ENCODE results near the gene PCDH10.
A peak's percentile ranks its signal among the peaks of the same experiment; 100 is the strongest.
"Not testable (repeated sequence)": the region's sequence is repeated elsewhere in the genome, so short reads cannot be mapped to it uniquely, and the experiment has no call there.

PCDH10 gene

DNA sequence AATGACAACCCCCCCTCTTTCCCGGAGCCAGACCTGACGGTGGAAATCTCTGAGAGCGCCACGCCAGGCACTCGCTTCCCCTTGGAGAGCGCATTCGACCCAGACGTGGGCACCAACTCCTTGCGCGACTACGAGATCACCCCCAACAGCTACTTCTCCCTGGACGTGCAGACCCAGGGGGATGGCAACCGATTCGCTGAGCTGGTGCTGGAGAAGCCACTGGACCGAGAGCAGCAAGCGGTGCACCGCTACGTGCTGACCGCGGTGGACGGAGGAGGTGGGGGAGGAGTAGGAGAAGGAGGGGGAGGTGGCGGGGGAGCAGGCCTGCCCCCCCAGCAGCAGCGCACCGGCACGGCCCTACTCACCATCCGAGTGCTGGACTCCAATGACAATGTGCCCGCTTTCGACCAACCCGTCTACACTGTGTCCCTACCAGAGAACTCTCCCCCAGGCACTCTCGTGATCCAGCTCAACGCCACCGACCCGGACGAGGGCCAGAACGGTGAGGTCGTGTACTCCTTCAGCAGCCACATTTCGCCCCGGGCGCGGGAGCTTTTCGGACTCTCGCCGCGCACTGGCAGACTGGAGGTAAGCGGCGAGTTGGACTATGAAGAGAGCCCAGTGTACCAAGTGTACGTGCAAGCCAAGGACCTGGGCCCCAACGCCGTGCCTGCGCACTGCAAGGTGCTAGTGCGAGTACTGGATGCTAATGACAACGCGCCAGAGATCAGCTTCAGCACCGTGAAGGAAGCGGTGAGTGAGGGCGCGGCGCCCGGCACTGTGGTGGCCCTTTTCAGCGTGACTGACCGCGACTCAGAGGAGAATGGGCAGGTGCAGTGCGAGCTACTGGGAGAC, 1.6 kb downstream of the PCDH10 start:
- no peak for DNase-seq

DNA sequence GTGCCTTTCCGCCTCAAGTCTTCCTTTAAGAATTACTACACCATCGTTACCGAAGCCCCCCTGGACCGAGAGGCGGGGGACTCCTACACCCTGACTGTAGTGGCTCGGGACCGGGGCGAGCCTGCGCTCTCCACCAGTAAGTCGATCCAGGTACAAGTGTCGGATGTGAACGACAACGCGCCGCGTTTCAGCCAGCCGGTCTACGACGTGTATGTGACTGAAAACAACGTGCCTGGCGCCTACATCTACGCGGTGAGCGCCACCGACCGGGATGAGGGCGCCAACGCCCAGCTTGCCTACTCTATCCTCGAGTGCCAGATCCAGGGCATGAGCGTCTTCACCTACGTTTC, 2.2 kb downstream of the PCDH10 start:
- no peak for DNase-seq

- no peak for DNase-seq
These were observed 2.7 kb downstream of the PCDH10 start for GRCh38 chr4:133151691-133152329.

GRCh38 chr4:133152330-133152821, 3.3 kb downstream of the PCDH10 start:
- no peak for DNase-seq

- no peak for DNase-seq
These were observed 3.9 kb downstream of the PCDH10 start for GRCh38 chr4:133152831-133153481.

DNA sequence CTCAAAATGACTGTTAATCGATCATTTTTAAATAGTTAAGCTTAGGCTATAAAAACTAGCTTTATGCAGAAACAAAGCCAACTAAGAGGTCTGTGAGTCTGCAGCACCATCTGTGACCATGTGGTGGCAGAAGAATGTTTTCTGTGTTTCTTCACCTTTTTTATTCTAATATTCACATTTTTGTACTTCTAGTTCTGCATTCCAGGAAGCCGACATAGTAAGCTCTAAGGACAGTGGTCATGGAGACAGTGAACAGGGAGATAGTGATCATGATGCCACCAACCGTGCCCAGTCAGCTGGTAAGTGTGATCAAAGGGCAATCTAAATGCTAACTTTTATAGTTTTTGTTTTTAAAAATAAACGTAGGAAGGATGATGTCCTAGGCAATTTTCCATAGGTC, 5.6 kb downstream of the PCDH10 start:
- peak; percentile 43 for DNase-seq

GRCh38 chr4:133156096-133156495, 7.0 kb downstream of the PCDH10 start:
- no peak for DNase-seq

DNA sequence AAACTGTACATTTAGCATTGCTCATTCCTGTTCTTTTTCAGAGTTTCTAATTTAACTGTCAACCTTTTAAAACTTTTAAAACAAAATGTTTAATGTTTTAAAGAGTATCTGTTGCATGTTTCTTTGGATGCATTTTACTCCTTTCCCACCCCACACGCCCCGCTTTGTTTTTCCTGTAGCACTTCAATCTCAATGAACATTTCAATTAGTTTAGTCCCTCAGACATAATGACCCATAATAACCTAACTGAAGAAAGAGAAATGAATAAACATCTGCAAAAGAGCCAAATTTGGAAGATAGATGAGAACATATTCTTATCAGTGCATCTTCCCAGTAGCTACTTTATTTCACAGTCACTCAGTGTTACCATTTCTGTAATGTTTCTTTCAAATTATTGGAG, 7.5 kb downstream of the PCDH10 start:
- no peak for DNase-seq

DNA sequence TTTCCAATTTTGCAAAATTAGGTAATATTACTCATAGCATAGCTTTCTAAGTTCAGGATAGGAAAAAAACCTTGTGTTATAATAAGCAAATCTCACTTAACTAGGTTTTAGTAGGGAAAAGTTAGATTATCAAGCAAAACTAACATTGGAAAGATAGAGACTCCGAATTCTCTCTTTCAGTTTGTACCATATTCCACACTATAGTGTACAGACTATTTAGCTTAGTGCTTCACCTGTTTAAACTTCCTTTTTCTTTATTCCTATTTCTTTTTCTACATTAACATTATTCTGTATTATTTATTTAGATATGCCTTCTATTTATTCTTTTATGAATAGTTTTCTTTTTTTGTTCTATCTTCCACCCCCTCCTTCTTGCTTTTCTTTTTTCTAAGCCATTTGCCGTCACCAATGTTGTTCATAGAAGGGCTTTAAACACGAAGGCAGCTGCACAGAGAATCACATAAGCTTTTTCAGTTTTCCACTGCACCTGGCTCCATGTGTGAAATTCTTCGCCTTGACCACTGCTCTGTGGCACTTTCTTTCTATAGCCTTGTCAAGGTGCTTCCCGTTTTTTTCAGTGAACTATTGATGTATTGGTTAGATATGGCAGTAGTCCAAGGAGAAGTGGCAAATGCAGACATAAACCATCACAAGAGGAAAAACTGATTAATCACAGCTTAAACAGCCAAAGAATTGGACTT, 8.5 kb downstream of the PCDH10 start:
- no peak for DNase-seq

- DNase-seq: no peak
These were observed 11.8 kb downstream of the PCDH10 start for GRCh38 chr4:133160853-133161252.

- no peak for DNase-seq
These were observed 12.6 kb downstream of the PCDH10 start for GRCh38 chr4:133161570-133162295.

- DNase-seq: no peak
These were observed 13.8 kb downstream of the PCDH10 start for GRCh38 chr4:133162941-133163340.

DNA sequence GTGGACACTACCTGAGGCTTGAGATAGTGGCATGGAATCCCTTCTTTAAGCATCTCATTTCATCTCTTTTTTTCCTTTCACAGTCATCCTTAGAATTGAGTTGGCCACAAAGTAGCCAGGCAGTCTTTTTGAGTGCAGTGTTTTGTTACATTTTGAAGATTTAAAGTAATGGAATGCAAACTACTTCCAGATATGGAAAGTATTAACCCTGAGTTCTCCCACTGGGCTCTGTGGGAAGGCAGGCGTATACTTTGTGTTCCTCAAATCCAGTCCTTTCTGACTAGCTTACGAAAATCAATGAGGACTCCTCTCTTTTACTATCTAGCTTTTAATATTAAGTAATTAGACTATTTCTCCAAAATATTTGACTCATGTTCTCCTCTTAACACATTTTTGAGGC, 29.9 kb downstream of the PCDH10 start:
- peak; percentile 34 for DNase-seq

- DNase-seq: peak; percentile 47
These were observed 37.1 kb downstream of the PCDH10 start for GRCh38 chr4:133186210-133186609.

DNA sequence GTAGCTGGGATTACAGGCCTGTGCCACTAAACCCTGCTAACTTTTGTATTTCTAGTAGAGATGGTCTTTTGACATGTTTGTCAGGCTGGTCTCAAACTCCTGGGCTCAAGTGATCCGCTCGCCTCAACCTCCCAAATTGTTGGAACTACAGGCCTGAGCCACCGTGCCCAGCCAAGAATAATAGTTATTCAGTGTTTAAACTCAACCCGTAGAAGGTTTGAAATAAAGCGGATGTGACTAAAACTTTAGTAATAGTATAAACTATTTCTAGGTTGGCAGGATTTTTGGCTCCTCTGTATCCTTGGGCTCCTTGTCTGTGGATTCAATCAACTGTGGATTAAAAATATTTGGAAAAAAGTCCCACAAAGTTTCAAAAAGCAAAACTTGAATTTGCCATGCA, 37.8 kb downstream of the PCDH10 start:
- DNase-seq: peak; percentile 54

DNA sequence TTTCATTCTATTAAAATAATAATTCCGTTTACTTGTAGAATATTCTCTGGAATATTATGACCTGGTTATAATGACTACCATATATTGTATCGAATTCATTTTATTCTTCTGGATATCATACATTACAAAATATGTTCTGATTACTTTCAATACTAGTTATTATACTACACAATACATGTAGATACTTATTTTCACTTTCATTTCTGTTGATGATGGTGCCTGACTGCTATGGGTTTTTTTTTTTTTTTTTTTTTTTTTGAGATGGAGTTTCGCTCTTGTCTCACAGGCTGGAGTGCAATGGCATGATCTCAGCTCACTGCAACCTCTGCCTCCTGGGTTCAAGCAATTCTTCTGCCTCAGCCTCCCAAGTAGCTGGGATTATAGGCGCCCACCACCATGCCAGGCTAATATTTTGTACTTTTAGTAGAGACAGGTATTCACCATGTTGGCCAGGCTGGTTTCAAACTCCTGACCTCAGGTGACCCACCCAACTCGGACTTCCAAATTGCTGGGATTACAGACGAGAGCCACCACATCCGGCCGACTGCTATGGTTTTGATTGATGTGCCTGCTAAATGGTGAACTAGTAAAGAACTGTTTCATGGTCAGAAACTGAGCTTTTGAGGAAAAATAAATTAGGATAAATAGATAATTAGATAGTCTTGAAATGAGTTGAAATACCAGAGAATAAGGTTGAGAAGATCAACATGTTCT, 39.5 kb downstream of the PCDH10 start:
- no peak for DNase-seq

DNA sequence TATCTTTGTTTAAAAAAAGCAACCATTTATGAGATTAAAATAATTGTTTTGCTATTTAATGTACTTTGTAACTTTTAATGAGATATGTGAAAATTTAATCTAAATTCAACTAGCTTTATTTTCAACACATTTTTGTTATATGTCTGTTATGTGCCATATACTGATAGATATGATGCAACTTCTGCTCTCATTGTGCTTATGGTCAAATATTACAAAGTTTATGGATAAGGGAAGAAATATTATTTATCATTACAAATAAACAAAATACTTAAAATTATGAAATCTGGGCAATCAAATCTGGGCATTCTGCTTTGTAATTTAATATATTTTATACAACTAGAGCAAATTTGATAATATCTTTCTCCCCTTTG, 40.0 kb downstream of the PCDH10 start:
- DNase-seq: no peak

- DNase-seq: no peak
These were observed 41.0 kb downstream of the PCDH10 start for GRCh38 chr4:133190098-133190497.

DNA sequence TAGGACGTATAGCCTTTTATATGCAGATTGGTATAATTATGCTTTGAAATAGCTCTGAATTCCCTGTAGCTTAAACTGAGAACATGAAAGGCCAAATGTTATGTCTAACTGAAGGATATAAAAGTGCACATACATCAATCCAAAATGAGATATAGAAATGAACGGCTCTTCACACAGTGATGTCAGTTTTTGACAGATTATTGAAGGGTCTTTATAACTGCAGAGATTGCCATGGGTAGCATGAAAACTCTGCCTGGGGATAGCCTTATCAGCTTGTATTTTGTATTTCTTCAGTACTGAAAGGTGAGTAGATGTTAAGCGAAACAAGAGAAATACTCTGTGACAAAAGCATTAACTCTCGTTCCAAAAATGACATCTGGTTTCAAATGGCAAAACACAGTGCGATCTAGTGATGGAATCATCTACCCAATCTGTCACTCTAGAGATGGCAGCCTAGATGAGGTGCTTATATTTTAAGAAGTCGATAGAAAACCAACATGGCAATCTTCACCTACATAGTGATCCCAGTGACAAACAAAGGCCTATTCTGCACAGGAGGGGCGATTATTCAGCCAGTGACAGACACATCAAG, 59.7 kb downstream of the PCDH10 start:
- DNase-seq: no peak

GRCh38 chr4:133233922-133234321, 84.8 kb downstream of the PCDH10 start:
- no peak for DNase-seq

GRCh38 chr4:133240451-133240850, 91.4 kb downstream of the PCDH10 start:
- DNase-seq: not testable (repeated sequence)

Measured in HCEC 1CT (cell line).